ENCODE results near the gene FUCA2.

The FUCA2 gene

GRCh38 chr6:143506199-143506598, 5.3 kb downstream of the FUCA2 start:
- H3K4me2 ChIP-seq (ENCODE audit: insufficient read depth, low read length): no peak overlapping the region
- no peaks in the 10 kb centered on the region for H3K4me1 ChIP-seq (ENCODE audit: insufficient read depth, low read length)
- peaks cover 2% of the 10 kb centered on the region for H3K27me3 ChIP-seq (ENCODE audit: insufficient read depth, low read length, poor library complexity)
- TF ChIP-seq CTCF (IDR thresholded peaks at IDR 0.05; ENCODE audit: borderline replicate concordance, extremely low read depth, low read length, poor library complexity, severe bottlenecking) (no peak), EZH2 (IDR thresholded peaks at IDR 0.05; ENCODE audit: borderline replicate concordance, low read depth, low read length, severe bottlenecking) (no peak)
- H3K9me3 ChIP-seq (ENCODE audit: insufficient read depth, low read length, severe bottlenecking): no peaks in the 10 kb centered on the region
- ATAC-seq (ENCODE audit: insufficient read depth, low read depth): no peak
- no peaks in the 10 kb centered on the region for H4K20me1 ChIP-seq (ENCODE audit: insufficient read depth, low read length)
- no peaks in the 10 kb centered on the region for H3K79me2 ChIP-seq (ENCODE audit: insufficient read depth, low read length)
- no peak overlapping the region for H3K9ac ChIP-seq (ENCODE audit: low read depth, low read length)
- no peak overlapping the region for H3K27ac ChIP-seq (ENCODE audit: low read length)
- no peak overlapping the region for H3K4me3 ChIP-seq (ENCODE audit: low read depth in 1 of 2, low read length in 2 of 2)
- H2AFZ ChIP-seq (ENCODE audit: low read depth, low read length): no peak overlapping the region
- no peaks in the 10 kb centered on the region for H3K36me3 ChIP-seq (ENCODE audit: insufficient read depth, low read length)
- DNase-seq: no peak

GRCh38 chr6:143505537-143505936, 6.0 kb downstream of the FUCA2 start:
- no peaks in the 10 kb centered on the region for H3K4me1 ChIP-seq (ENCODE audit: insufficient read depth, low read length)
- TF ChIP-seq CTCF (IDR thresholded peaks at IDR 0.05; ENCODE audit: borderline replicate concordance, extremely low read depth, low read length, poor library complexity, severe bottlenecking) (no peak), EZH2 (IDR thresholded peaks at IDR 0.05; ENCODE audit: borderline replicate concordance, low read depth, low read length, severe bottlenecking) (no peak)
- no peaks in the 10 kb centered on the region for H4K20me1 ChIP-seq (ENCODE audit: insufficient read depth, low read length)
- no peak overlapping the region for H3K4me2 ChIP-seq (ENCODE audit: insufficient read depth, low read length)
- H2AFZ ChIP-seq (ENCODE audit: low read depth, low read length): no peak overlapping the region
- ATAC-seq (ENCODE audit: insufficient read depth, low read depth) (no peak), DNase-seq (no peak)
- no peaks in the 10 kb centered on the region for H3K79me2 ChIP-seq (ENCODE audit: insufficient read depth, low read length)
- no peak overlapping the region for H3K4me3 ChIP-seq (ENCODE audit: low read depth in 1 of 2, low read length in 2 of 2)
- H3K36me3 ChIP-seq (ENCODE audit: insufficient read depth, low read length): no peaks in the 10 kb centered on the region
- H3K9ac ChIP-seq (ENCODE audit: low read depth, low read length): no peak overlapping the region
- peaks cover 2% of the 10 kb centered on the region for H3K27me3 ChIP-seq (ENCODE audit: insufficient read depth, low read length, poor library complexity)
- H3K27ac ChIP-seq (ENCODE audit: low read length): no peak overlapping the region
- H3K9me3 ChIP-seq (ENCODE audit: insufficient read depth, low read length, severe bottlenecking): no peaks in the 10 kb centered on the region

GRCh38 chr6:143505111-143505510, 6.4 kb downstream of the FUCA2 start:
- Histone ChIP-seq H3K4me3 (ENCODE audit: low read depth in 1 of 2, low read length in 2 of 2) (no peak overlapping the region), H3K4me1 (ENCODE audit: insufficient read depth, low read length) (no peaks in the 10 kb centered on the region), H3K9me3 (ENCODE audit: insufficient read depth, low read length, severe bottlenecking) (no peaks in the 10 kb centered on the region), H3K27ac (ENCODE audit: low read length) (no peak overlapping the region), H4K20me1 (ENCODE audit: insufficient read depth, low read length) (no peaks in the 10 kb centered on the region), H2AFZ (ENCODE audit: low read depth, low read length) (no peak overlapping the region), H3K79me2 (ENCODE audit: insufficient read depth, low read length) (no peaks in the 10 kb centered on the region), H3K9ac (ENCODE audit: low read depth, low read length) (no peak overlapping the region), H3K4me2 (ENCODE audit: insufficient read depth, low read length) (no peak overlapping the region), H3K27me3 (ENCODE audit: insufficient read depth, low read length, poor library complexity) (peaks cover 2% of the 10 kb centered on the region), H3K36me3 (ENCODE audit: insufficient read depth, low read length) (no peaks in the 10 kb centered on the region)
- ATAC-seq (ENCODE audit: insufficient read depth, low read depth) (no peak), DNase-seq (no peak)
- no peak for TF ChIP-seq EZH2 (IDR thresholded peaks at IDR 0.05; ENCODE audit: borderline replicate concordance, low read depth, low read length, severe bottlenecking)
- TF ChIP-seq CTCF (IDR thresholded peaks at IDR 0.05; ENCODE audit: borderline replicate concordance, extremely low read depth, low read length, poor library complexity, severe bottlenecking): no peak

GRCh38 chr6:143504369-143504768, 7.2 kb downstream of the FUCA2 start:
- Histone ChIP-seq H3K4me3 (ENCODE audit: low read depth in 1 of 2, low read length in 2 of 2) (no peak overlapping the region), H3K9me3 (ENCODE audit: insufficient read depth, low read length, severe bottlenecking) (no peaks in the 10 kb centered on the region), H3K27me3 (ENCODE audit: insufficient read depth, low read length, poor library complexity) (peaks cover 2% of the 10 kb centered on the region), H3K4me2 (ENCODE audit: insufficient read depth, low read length) (no peak overlapping the region), H3K79me2 (ENCODE audit: insufficient read depth, low read length) (no peaks in the 10 kb centered on the region), H4K20me1 (ENCODE audit: insufficient read depth, low read length) (no peaks in the 10 kb centered on the region), H2AFZ (ENCODE audit: low read depth, low read length) (no peak overlapping the region), H3K27ac (ENCODE audit: low read length) (no peak overlapping the region), H3K9ac (ENCODE audit: low read depth, low read length) (no peak overlapping the region), H3K4me1 (ENCODE audit: insufficient read depth, low read length) (no peaks in the 10 kb centered on the region), H3K36me3 (ENCODE audit: insufficient read depth, low read length) (no peaks in the 10 kb centered on the region)
- DNase-seq (no peak), ATAC-seq (ENCODE audit: insufficient read depth, low read depth) (no peak)
- no peak for TF ChIP-seq EZH2 (IDR thresholded peaks at IDR 0.05; ENCODE audit: borderline replicate concordance, low read depth, low read length, severe bottlenecking)
- TF ChIP-seq CTCF (IDR thresholded peaks at IDR 0.05; ENCODE audit: borderline replicate concordance, extremely low read depth, low read length, poor library complexity, severe bottlenecking): no peak
